Endothelial cell of umbilical vein (primary cell): ENCODE results near the gene CUX1.

Source experiments
- EZH2 ChIP-seq: IDR thresholded peaks from 2 replicates; pipeline ENCODE4 v1.6.1; 2012; ENCODE audit warnings: borderline replicate concordance, low read depth, mild to moderate bottlenecking, moderate library complexity, low read length, inconsistent platforms; ENCODE audit not compliant: severe bottlenecking
- GATA2 ChIP-seq: IDR thresholded peaks from 2 replicates; pipeline ENCODE4 v1.7.0; 2011; ENCODE audit warnings: low read depth, mild to moderate bottlenecking, moderate library complexity, mixed read lengths, low read length; ENCODE audit not compliant: insufficient read length, insufficient read depth
- MYC ChIP-seq: IDR thresholded peaks from one replicate; pipeline ENCODE4 v1.6.1; 2011; ENCODE audit warnings: mild to moderate bottlenecking, low read depth, low read length
- POLR2A ChIP-seq: IDR thresholded peaks from 2 replicates; pipeline ENCODE4 v1.6.1; 2012; ENCODE audit warnings: low read depth, mild to moderate bottlenecking, control low read depth, low read length
- POLR2AphosphoS5 ChIP-seq: IDR thresholded peaks from 2 replicates; pipeline ENCODE4 v1.6.1; 2012; ENCODE audit warnings: low read depth, mild to moderate bottlenecking, control low read depth, low read length, moderate library complexity; ENCODE audit not compliant: insufficient read depth
- TF ChIP-seq, protein P1 (sequence below), 2 donors: IDR thresholded peaks; 1 replicate in 1 of 2; 2 replicates in 1 of 2; pipeline ENCODE4 v1.5.1; 2011; ENCODE audit warnings: low read length in 2 of 2, mild to moderate bottlenecking in 2 of 2, moderate library complexity in 2 of 2, control low read depth in 1 of 2, inconsistent platforms in 1 of 2, low read depth in 1 of 2; ENCODE audit not compliant: insufficient read depth in 1 of 2; ENCODE audit errors: extremely low read depth in 1 of 2
- TF ChIP-seq, protein P2 (sequence below): IDR thresholded peaks from 2 replicates; pipeline ENCODE4 v1.6.1; 2011; ENCODE audit not compliant: insufficient read depth, insufficient read length

DNA sequence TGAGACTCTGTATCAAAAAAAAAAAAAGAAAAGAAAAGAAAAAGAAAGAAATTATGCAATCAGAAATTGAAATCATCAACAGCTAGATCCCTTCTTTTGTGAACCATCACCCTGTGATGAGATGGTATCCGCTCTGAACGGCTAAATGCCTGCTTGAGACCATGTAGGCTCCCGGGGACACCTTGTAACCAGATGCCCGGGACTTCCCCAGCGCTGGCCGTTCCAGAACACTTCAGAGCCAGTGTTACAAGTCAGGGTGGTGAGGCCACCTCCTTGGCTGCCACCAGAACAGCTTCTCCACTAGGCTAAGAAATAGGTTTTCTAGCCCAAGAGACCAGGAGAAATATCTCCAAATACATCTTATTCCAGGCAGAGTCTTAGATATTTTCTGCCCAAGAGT lies 349.8 kb downstream of the CUX1 start:
- TF ChIP-seq, protein P1, sequence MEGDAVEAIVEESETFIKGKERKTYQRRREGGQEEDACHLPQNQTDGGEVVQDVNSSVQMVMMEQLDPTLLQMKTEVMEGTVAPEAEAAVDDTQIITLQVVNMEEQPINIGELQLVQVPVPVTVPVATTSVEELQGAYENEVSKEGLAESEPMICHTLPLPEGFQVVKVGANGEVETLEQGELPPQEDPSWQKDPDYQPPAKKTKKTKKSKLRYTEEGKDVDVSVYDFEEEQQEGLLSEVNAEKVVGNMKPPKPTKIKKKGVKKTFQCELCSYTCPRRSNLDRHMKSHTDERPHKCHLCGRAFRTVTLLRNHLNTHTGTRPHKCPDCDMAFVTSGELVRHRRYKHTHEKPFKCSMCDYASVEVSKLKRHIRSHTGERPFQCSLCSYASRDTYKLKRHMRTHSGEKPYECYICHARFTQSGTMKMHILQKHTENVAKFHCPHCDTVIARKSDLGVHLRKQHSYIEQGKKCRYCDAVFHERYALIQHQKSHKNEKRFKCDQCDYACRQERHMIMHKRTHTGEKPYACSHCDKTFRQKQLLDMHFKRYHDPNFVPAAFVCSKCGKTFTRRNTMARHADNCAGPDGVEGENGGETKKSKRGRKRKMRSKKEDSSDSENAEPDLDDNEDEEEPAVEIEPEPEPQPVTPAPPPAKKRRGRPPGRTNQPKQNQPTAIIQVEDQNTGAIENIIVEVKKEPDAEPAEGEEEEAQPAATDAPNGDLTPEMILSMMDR (IDR thresholded peaks at IDR 0.05; ENCODE audit: extremely low read depth in 1 of 2, insufficient read depth in 1 of 2, low read depth in 1 of 2, low read length in 2 of 2) = no peak
- TF ChIP-seq POLR2A (no peak), GATA2 (no peak), EZH2 (no peak), POLR2AphosphoS5 (no peak), MYC (no peak)
- TF ChIP-seq, protein P2, sequence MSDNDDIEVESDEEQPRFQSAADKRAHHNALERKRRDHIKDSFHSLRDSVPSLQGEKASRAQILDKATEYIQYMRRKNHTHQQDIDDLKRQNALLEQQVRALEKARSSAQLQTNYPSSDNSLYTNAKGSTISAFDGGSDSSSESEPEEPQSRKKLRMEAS = no peak
